Hypothalamus (tissue), 51 donors: Measurements from ENCODE around the gene MELTF.

Source experiments
- DNase-seq, 51 donors: peaks; one replicate each; lab custom pipeline; 2025; lab: John Stamatoyannopoulos, UW

Gene MELTF

DNA sequence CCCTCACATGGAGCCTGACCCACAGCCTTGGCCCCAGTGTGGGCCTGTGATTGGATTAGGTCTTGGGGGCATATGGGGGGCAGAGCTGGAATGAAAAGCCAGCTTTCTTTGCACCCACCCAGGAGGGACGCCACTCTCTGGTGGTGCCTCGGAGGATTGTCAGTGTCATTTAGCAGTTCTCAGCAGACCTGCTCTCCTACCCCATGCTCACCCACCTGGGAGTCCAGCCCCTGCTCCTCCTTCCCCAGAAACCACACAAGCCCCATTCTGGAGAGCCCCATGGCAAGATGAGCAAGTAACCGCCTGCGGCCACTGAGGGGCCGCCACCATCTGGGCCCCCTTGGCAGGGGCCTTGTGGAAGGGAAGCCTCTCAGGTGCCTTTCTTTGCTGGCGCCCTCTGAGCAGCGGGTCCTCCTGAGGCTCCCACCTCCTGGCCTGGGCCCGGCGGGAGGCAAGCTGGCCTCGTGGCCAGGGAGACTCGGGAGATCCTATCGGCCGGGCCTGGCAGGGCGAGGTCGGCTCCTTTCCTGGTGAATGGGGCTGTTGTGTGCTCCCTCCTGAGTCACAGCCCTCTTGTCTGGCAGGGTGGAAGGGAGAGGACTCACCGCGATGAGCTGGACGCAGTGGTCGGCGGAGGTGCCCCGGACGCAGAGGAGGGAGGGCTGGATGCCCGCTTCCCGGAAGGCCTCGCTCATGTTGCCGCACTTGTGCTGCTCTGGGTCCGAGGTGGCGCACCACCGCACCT, 2.3 kb downstream of the MELTF start:
- no peak for DNase-seq

DNA sequence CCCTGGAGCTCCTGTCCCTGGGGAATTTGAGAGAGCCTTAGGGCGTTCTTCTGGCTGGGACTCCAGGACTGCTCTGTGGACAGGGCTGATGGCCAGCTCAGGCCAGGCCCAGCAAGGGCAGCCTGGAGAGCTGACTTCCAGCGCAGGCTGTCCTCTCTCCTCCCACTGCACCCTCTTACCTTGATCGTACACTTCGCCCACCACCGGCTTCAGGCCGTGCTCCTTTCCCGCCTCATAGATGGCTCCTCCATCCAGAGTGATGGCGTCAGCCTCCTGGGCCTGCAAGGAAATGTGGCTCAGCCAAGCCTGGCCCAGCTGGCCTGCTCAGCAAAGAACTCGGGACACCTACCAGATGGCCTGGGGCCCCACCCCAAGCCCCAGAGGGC, 3.1 kb downstream of the MELTF start:
- DNase-seq = no peak

DNA sequence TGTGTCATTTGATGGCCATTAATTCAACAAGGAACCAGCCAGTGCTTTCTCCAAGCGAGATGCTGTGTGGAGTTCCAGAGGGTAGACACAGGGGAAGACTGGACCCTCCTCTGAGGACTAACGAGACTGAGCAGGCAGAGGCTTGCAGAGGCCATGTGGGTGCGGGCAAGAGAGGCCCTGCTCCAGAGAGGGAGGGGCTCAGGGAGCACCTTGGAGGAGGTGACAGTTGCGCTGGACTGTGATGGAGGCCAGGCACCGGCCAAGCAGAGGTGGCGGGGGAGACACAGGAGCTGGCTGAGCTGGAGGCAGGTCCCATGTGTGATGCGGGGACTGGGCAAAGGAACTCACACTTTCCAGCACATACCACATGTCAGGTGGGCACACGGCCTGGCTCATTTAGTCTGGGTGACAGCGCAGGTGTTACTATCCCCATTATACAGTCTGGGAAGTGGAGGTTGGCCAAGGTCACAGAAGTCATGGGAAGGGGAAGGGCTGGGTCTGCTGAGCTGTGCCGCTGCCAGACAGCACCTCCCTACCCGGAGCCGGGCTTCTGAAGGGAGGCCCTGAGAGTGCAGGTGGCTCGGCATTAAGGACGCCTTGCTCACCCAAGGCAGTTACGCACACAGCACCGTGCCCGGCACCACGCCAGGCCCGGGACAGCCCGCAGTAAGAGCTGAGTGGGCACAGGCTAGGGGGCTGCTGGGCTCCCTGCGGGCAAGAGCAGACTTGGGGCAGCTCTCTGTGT, 3.7 kb downstream of the MELTF start:
- DNase-seq = no peak

DNA sequence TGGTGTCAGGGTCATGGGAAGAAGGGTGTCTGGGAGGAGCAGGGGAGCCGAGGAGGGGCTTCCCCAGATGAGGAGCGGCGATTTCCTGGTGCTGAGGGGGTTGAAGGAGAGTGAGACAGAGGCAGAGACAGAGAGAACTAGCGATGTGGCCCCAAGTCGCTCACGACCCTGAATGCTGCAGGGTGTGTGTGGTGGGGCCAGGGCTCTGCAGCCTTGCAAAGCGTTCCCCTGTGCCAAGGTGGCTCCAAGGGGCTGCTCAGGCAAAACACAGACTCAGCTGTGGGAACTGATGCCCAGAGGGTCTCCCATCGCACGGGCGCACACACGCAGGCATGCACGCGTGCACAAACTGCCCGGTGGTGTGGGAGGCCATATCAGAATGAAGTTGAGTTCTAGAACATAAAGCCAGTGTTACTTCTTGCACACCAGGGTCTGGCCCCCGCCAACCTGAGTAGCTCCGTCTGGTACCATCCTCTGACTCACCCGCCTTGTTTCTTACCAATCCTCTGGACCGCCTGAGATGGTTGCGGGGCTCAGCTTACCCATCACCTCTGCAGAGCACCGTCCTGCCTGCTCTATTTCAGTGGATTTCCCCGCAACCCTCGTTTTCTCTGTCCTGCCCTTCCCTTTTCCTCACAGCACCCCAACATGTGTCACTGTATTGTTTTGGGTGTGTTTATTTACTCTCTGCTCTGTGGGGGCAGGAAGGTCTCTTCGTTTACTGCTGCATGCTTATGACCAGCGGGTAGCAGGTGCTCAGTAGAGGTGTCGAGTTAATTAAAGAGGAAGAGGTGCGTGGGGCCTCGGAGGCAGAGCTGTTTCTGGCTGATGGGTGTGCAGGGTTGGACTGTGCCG, 4.5 kb downstream of the MELTF start:
- no peak for DNase-seq

DNA sequence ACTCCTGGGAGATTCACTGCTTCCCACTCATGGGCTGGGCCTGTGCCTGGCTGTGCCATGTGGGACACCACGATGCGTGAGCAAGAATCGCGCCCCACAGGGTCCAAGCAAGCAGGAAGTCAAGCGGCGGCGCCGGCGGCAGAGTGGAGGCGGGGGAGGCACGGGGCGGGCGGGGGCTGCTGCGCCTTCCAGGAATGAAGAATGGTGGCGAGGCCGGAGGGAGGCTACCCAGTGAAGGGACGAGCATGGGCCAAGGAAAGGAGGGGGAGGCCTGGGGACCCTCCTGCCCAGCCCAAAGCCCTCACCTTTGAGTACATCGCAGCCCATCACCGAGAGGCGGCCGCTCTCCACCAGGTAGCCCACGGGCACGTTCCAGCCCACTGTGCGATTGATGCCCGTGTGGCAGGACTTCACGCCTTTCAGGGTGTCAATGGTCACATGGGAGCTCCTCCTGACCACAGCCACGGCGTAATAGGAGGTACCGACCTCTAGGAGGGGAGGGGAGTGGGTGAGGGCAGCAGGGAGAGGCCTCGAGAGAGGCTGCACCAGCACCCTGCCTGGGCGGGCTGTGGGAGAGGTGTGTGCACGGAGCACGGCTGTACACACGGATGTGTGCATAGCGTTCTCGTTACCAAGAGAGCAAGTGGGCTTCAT, 5.5 kb downstream of the MELTF start:
- DNase-seq = no peak

DNA sequence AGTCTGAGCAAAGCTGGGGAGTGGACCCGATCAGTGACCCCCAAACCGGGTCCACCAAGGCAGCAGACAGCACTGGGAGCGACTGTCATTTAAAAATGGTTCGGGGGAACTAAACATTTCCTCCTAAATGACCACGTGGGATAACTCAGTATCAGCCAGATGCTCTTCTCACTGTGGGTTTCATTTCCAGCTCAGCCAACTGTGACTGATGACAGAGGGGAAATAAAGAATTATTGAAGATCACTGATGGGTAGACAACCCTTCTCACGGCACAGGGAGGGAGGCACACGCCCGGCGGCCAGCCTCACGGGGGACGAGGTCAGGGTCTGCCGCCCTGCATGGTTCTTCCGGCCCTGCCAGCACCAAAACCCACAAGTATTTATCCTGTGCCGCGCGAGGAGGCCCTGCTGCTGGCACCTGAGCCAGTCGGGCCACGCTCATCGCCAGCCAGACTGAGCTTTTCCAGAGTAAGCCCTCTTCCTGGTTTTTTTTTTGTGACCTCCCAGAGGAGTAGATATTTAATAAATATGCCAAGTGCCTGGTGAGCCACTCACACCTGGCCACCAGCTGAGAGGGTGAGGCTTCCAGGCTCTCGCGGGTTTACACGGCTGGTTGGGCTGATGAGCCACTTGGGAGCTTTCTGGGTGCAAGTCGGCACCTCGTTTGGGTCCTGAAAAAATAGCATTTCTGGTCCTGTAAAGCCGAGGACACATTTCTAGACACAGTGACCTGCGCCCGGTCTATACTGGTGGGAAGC, 6.2 kb downstream of the MELTF start:
- DNase-seq = no peak

DNA sequence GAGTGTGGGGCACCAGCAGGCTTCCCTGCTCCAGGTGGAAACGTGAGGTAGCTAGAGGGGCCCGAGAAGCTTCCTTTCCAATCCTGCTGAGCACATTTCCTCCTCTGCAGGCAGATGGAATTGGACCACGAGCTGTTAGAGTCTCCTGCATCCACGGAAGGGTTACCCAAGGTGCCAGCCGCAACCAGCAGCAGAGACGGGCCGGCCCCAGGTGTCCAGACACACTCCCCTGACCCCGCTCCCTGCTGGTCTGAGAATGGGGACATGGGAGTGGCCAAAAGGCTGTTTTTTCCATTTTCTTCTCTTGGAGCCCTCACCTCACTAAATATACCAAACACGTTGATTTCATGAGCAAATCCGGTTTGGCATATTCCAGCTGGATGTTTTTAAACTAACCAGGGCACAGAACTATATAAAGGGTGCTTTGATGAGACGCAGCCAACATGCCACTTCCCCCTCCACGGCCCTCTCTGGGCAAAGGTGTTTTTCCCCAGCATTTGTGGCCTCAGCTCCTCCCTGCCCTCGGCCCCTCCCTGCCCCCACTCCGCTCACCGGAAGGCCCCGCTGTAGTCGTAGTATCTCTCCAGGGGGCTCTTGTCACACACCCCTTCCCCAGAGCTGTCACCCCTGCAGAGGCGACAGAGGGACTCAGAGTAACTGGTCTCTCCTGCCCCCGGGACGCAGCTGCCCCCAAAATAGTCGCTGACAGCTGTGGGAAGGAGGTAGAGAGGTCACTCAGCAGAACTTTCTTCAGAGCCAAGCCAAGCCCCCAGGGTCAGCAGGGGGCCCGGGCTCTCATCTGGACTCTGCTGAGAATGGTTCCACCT, 7.0 kb downstream of the MELTF start:
- DNase-seq = no peak

DNA sequence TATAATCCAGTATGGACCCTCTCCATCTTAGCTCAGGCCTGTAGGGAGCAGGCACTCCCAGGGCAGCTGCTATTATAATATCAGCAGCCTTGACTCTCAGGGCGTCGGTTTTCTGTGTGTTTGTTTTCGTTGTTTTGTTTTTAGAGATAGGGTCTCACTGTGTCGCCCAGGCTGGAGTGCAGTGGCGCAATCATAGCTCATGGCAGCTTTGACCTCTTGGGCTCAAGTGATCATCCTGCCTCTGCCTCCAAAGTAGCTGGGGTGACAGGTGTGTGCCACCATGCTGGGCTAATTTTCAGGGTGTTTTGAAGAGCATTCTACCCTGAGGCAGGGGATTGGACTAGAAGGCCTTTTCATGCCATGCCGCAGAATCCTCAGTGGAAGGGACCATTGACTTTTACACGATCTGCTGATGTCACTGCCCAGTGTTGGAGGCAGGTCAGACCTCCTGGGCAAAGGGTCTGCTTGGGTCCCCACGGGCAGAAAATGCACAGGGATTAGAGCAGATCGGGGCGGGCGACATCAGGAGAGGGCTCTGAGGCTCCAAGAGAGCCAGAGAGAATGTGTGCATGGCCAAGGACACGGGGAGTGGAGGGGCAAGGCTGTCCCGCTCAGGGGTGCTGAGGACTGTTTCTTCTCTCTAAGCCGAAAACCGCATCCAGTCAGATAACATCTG, 7.8 kb downstream of the MELTF start:
- DNase-seq = no peak

DNA sequence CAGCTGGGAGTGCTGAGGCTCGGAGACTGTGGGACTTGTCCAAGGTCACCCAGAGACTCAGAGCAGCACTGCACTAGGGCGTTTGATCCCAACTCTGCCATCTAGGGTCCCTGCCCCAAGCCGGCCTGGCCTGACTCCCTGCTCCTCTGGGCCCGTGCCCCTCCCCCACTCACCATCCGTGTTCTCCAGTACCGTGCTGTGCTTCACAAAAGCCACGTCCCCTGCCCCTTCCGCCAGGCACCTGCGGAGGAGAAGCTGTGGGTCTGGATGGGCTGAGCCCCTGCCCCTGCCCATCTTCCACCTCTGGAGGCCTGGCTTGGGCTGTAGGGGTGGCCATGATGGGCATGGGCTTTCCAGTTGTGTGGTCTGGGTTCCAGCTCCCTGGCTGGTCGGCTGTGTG, 8.4 kb downstream of the MELTF start:
- no peak for DNase-seq

DNA sequence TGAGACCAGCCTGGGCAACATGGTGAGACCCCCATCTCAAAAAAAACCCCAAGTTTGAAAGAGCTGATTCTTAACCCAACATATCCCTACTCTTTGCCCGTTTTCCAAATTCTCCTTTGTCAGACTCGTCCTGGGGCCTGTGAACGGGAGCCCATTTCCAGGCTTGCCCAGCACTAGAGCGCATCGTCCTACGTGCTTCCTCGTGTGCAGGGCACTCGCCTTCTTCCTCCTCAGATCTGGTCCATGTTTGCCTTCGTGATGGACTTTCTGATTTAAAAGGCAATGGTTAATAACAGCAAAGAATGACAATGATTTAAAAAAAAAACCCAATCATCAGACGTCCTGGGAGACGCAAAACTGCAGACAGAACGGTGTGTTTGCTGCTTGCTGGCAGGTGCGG, 10.1 kb downstream of the MELTF start:
- no peak for DNase-seq

DNA sequence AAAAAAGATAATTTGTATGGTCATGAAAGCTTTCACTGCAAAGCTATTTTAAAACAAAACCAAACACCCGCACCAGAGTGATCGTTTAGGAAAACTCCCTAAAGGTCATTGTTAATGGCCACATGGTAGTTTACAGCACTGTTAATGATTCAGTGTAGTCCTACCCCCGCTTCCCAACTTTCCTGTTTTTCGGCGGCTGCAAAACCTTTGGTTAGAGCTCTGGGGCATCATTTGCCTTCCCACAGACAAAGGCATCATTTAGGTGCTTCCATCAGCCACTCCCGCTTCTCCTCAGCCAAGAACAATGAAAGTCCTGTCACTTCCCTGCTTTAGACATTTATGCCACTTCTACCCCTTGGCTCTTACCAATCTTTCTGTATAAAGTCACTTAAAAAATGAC, 10.6 kb downstream of the MELTF start:
- DNase-seq = peak in 3 of 51 donors; percentile 14 to 20 (median 16)

DNA sequence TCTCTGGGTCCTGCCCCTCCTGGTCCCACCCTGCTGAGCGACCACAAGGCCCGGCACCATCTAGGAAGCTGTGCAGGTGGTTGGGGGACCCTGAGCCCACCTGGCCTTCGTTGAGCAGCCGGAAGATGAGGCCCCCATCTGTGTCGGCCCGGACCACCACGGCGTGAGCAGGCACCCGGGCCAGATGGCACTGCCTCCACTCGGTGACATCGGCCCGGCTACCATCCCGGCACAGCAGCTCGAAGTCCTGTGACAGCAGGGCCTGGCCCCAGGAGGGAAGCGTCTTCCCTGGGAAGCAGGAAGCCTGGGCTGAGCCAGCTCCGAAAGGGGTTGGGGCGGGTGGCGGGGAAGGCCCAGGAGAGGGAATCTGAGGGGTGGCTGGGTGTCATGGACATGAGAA, 12.6 kb downstream of the MELTF start:
- no peak for DNase-seq

DNA sequence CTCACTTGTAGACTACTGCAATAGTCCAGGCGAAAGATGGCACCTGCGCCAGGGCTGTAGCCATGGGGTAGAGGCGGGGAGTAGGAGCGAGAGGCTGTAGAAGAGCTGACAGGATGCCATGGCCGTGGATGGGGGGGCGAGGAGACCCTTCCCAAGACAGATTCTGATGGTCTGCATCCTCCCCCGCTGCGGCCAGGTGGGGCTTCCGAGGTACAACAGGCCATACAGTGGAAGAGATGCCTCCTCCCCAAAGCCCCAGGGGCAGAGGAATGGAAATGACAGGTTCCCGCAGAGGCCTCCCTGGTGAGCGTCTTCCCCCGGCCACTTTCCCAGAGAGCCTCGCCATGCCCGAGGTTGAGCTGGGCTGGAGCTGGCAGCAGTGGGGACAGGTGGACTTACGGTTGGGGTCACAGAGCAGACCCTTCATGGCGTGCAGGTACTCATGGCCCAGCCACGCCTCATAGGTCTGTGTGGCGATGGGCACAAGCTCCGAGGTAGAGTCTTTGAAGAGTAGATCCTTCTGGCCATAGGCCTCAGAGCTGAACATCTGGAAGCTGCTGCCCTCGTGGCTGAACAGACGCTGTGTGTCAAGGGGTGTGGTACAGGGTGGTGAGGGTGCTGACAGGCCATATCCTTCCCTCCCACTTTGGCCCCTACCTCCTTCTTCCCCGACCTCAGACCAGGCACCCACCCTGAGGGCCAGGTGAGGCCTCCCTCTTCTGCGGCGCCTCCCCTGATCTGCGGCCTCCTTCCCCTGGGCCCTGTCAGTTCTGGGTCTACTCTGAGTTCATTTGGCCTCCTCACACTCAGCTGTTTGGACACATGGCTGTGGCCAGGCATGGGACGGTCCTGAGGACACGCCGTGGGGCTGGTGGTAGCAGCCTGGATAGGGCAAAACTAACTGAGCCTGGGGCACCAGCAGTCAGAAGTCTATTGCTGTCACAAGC, 13.6 kb downstream of the MELTF start:
- no peak for DNase-seq

DNA sequence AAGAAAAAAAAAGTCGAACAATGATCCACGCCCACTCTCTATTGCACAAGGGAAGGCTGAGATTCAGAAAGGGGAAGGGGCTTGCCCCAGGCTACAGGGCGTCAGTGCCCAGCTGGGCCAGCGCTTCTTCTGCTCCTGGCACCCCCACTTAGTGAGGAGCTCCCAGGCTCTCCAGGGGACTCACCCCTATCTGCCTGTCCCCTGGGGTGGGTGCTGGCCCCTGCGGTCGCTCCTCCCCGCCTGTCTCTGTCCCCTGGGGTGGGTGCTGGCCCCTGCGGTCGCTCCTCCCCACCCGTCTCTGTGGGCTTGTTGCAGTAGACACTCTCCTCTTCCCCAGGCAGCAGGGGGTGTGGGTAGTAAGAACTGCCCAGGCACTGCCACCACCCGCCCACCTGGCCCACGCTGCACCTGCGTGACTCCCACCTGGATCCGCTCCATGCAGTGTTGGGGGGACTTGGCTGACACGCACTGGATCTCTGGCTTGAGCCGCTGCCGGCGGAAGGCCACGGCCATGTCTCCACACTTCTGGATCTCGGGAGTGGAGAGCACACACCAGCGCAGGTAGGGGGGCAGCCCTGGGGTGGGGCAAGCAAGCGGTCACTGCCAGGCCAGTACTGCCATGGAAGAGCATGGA, 14.6 kb downstream of the MELTF start:
- no peak for DNase-seq

DNA sequence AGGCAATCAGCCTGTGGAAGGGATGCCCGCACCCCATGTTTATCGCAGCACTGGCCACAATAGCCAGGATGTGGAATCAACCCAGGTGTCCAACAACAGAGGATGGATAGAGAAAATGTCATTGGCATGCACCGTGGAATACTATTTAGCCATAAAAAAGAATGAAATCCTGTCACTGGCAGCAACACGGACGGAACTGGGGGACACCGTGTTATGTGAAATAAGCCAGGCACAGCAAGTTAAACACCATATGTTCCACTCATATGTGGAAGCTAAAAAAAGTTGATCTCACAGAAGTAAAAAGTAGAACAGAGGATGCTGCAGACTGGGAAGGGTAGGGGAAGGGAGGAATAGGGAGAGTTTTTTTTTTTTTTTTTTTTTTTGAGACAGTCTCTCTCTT, 15.6 kb downstream of the MELTF start:
- no peak for DNase-seq

DNA sequence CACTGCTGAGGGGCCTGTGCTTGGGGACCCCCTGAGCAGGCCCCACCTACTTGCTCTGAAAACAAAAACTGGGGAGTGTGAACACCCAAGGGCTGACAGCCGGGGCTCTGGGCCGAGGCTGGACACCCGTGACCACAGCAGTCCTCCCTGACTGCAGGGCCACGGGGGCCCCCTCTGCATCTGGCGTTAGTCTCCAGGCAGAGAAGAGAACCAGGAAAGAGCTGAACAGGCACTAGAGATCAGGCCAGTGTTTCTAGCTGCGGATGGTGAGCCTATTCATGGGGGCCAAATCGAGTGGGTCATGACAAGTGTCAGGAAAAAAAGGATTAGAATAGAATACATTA, 17.1 kb downstream of the MELTF start:
- no peak for DNase-seq
